ENCODE results near the gene DHX32.
"Not testable (repeated sequence)": the region's sequence is repeated elsewhere in the genome, so short reads cannot be mapped to it uniquely, and the experiment has no call there.

DHX32 gene

GRCh38 chr10:125911990-125912389 is 30.9 kb upstream of the DHX32 start:
- Histone ChIP-seq H3K27ac (ENCODE audit: low read depth, low read length) (no peak overlapping the region), H4K8ac (ENCODE audit: low read depth, low read length) (no peak overlapping the region), H3K9ac (ENCODE audit: low read length) (no peak overlapping the region), H3K23ac (ENCODE audit: low read length) (no peak overlapping the region), H3K79me2 (ENCODE audit: control insufficient read depth, insufficient read depth, low read length) (no peaks in the 10 kb centered on the region), H2AK5ac (ENCODE audit: low read length) (no peak overlapping the region), H3K79me1 (ENCODE audit: low read length) (no peaks in the 10 kb centered on the region), H3K4me1 (ENCODE audit: control insufficient read depth, low read depth, low read length) (no peaks in the 10 kb centered on the region), H3K4me3 (ENCODE audit: low read length) (no peak overlapping the region), H3K56ac (ENCODE audit: low read length) (no peak overlapping the region), H2BK5ac (ENCODE audit: low read length) (no peak overlapping the region), H2BK120ac (ENCODE audit: low read depth, low read length) (no peak overlapping the region), H3K18ac (ENCODE audit: low read length) (no peak overlapping the region), H4K5ac (ENCODE audit: low read length) (no peak overlapping the region), H3K4ac (ENCODE audit: low read depth, low read length) (no peak overlapping the region), H3K36me3 (ENCODE audit: control insufficient read depth, insufficient read depth, low read length) (no peaks in the 10 kb centered on the region), H3K4me2 (ENCODE audit: low read length) (no peak overlapping the region), H3K27me3 (ENCODE audit: insufficient read depth, low read length, poor library complexity) (no peaks in the 10 kb centered on the region), H2BK15ac (replicated peaks; ENCODE audit: low read depth) (no peak overlapping the region)
- WGBS (ENCODE audit: extremely low coverage, insufficient coverage, low lambda C conversion rate) = no CpG with 5 or more reads among the region's 4 CpGs
- DNase-seq = no peak

- Histone ChIP-seq H2AK5ac (ENCODE audit: low read length) (no peak overlapping the region), H3K56ac (ENCODE audit: low read length) (no peak overlapping the region), H3K27ac (ENCODE audit: low read depth, low read length) (no peak overlapping the region), H3K9ac (ENCODE audit: low read length) (no peak overlapping the region), H3K23ac (ENCODE audit: low read length) (no peak overlapping the region), H2BK15ac (replicated peaks; ENCODE audit: low read depth) (no peak overlapping the region), H3K4ac (ENCODE audit: low read depth, low read length) (no peak overlapping the region), H3K79me1 (ENCODE audit: low read length) (no peaks in the 10 kb centered on the region), H3K36me3 (ENCODE audit: control insufficient read depth, insufficient read depth, low read length) (no peaks in the 10 kb centered on the region), H2BK5ac (ENCODE audit: low read length) (no peak overlapping the region), H3K27me3 (ENCODE audit: insufficient read depth, low read length, poor library complexity) (no peaks in the 10 kb centered on the region), H3K4me2 (ENCODE audit: low read length) (no peak overlapping the region), H3K4me1 (ENCODE audit: control insufficient read depth, low read depth, low read length) (no peaks in the 10 kb centered on the region), H4K5ac (ENCODE audit: low read length) (no peak overlapping the region), H3K79me2 (ENCODE audit: control insufficient read depth, insufficient read depth, low read length) (no peaks in the 10 kb centered on the region), H3K4me3 (ENCODE audit: low read length) (no peak overlapping the region), H4K8ac (ENCODE audit: low read depth, low read length) (no peak overlapping the region), H2BK120ac (ENCODE audit: low read depth, low read length) (no peak overlapping the region), H3K18ac (ENCODE audit: low read length) (no peak overlapping the region)
- no CpG with 5 or more reads among the region's 10 CpGs for WGBS (ENCODE audit: extremely low coverage, insufficient coverage, low lambda C conversion rate)
- DNase-seq = no peak
These were observed 30.1 kb upstream of the DHX32 start for GRCh38 chr10:125911145-125911544.

- H2AK5ac ChIP-seq (ENCODE audit: low read length); H3K79me1 ChIP-seq (ENCODE audit: low read length); H3K79me2 ChIP-seq (ENCODE audit: control insufficient read depth, insufficient read depth, low read length); H2BK5ac ChIP-seq (ENCODE audit: low read length); H3K4me3 ChIP-seq (ENCODE audit: low read length); H3K36me3 ChIP-seq (ENCODE audit: control insufficient read depth, insufficient read depth, low read length); H4K5ac ChIP-seq (ENCODE audit: low read length); H3K18ac ChIP-seq (ENCODE audit: low read length); DNase-seq; H3K23ac ChIP-seq (ENCODE audit: low read length); H3K27me3 ChIP-seq (ENCODE audit: insufficient read depth, low read length, poor library complexity); H3K56ac ChIP-seq (ENCODE audit: low read length); H3K4me1 ChIP-seq (ENCODE audit: control insufficient read depth, low read depth, low read length); H2BK120ac ChIP-seq (ENCODE audit: low read depth, low read length); H3K4ac ChIP-seq (ENCODE audit: low read depth, low read length); H3K9ac ChIP-seq (ENCODE audit: low read length); H3K4me2 ChIP-seq (ENCODE audit: low read length); H4K8ac ChIP-seq (ENCODE audit: low read depth, low read length); H3K27ac ChIP-seq (ENCODE audit: low read depth, low read length); H2BK15ac ChIP-seq (replicated peaks; ENCODE audit: low read depth): not testable (repeated sequence)
- WGBS (ENCODE audit: extremely low coverage, insufficient coverage, low lambda C conversion rate) = no CpG with 5 or more reads among the region's 3 CpGs
These were observed 28.4 kb upstream of the DHX32 start for GRCh38 chr10:125909491-125909890.

- H2AK5ac ChIP-seq (ENCODE audit: low read length); H3K4ac ChIP-seq (ENCODE audit: low read depth, low read length); H3K27ac ChIP-seq (ENCODE audit: low read depth, low read length); H3K79me2 ChIP-seq (ENCODE audit: control insufficient read depth, insufficient read depth, low read length); H3K18ac ChIP-seq (ENCODE audit: low read length); H3K4me1 ChIP-seq (ENCODE audit: control insufficient read depth, low read depth, low read length); H2BK5ac ChIP-seq (ENCODE audit: low read length); H3K36me3 ChIP-seq (ENCODE audit: control insufficient read depth, insufficient read depth, low read length); H3K4me2 ChIP-seq (ENCODE audit: low read length); H3K27me3 ChIP-seq (ENCODE audit: insufficient read depth, low read length, poor library complexity); H4K8ac ChIP-seq (ENCODE audit: low read depth, low read length); H3K9ac ChIP-seq (ENCODE audit: low read length); H3K23ac ChIP-seq (ENCODE audit: low read length); H3K79me1 ChIP-seq (ENCODE audit: low read length); DNase-seq; H3K4me3 ChIP-seq (ENCODE audit: low read length); H2BK15ac ChIP-seq (replicated peaks; ENCODE audit: low read depth); H2BK120ac ChIP-seq (ENCODE audit: low read depth, low read length); H3K56ac ChIP-seq (ENCODE audit: low read length); H4K5ac ChIP-seq (ENCODE audit: low read length): not testable (repeated sequence)
- no CpG with 5 or more reads among the region's 2 CpGs for WGBS (ENCODE audit: extremely low coverage, insufficient coverage, low lambda C conversion rate)
These were observed 27.7 kb upstream of the DHX32 start for GRCh38 chr10:125908813-125909212.

GRCh38 chr10:125907598-125907997 is 26.5 kb upstream of the DHX32 start:
- not testable (repeated sequence) for H3K4me3 ChIP-seq (ENCODE audit: low read length); H3K36me3 ChIP-seq (ENCODE audit: control insufficient read depth, insufficient read depth, low read length); H3K79me1 ChIP-seq (ENCODE audit: low read length); H3K4me1 ChIP-seq (ENCODE audit: control insufficient read depth, low read depth, low read length); H3K79me2 ChIP-seq (ENCODE audit: control insufficient read depth, insufficient read depth, low read length); H2BK120ac ChIP-seq (ENCODE audit: low read depth, low read length); H2BK5ac ChIP-seq (ENCODE audit: low read length); H2BK15ac ChIP-seq (replicated peaks; ENCODE audit: low read depth); H3K4ac ChIP-seq (ENCODE audit: low read depth, low read length); H3K18ac ChIP-seq (ENCODE audit: low read length); H2AK5ac ChIP-seq (ENCODE audit: low read length); H3K23ac ChIP-seq (ENCODE audit: low read length); H3K27me3 ChIP-seq (ENCODE audit: insufficient read depth, low read length, poor library complexity); H3K9ac ChIP-seq (ENCODE audit: low read length); H4K5ac ChIP-seq (ENCODE audit: low read length); H3K27ac ChIP-seq (ENCODE audit: low read depth, low read length); DNase-seq; H3K56ac ChIP-seq (ENCODE audit: low read length); H4K8ac ChIP-seq (ENCODE audit: low read depth, low read length); H3K4me2 ChIP-seq (ENCODE audit: low read length)
- no CpG with 5 or more reads among the region's 2 CpGs for WGBS (ENCODE audit: extremely low coverage, insufficient coverage, low lambda C conversion rate)

GRCh38 chr10:125905069-125905994 is 24.2 kb upstream of the DHX32 start:
- H3K4me2 ChIP-seq (ENCODE audit: low read length); H2BK5ac ChIP-seq (ENCODE audit: low read length); H2BK15ac ChIP-seq (replicated peaks; ENCODE audit: low read depth); H2BK120ac ChIP-seq (ENCODE audit: low read depth, low read length); H3K79me1 ChIP-seq (ENCODE audit: low read length); H3K56ac ChIP-seq (ENCODE audit: low read length); H4K8ac ChIP-seq (ENCODE audit: low read depth, low read length); H3K9ac ChIP-seq (ENCODE audit: low read length); H3K4me1 ChIP-seq (ENCODE audit: control insufficient read depth, low read depth, low read length); H3K4me3 ChIP-seq (ENCODE audit: low read length); H3K23ac ChIP-seq (ENCODE audit: low read length); H3K27me3 ChIP-seq (ENCODE audit: insufficient read depth, low read length, poor library complexity); H4K5ac ChIP-seq (ENCODE audit: low read length); H3K79me2 ChIP-seq (ENCODE audit: control insufficient read depth, insufficient read depth, low read length); H3K4ac ChIP-seq (ENCODE audit: low read depth, low read length); H2AK5ac ChIP-seq (ENCODE audit: low read length); DNase-seq; H3K27ac ChIP-seq (ENCODE audit: low read depth, low read length); H3K18ac ChIP-seq (ENCODE audit: low read length); H3K36me3 ChIP-seq (ENCODE audit: control insufficient read depth, insufficient read depth, low read length): not testable (repeated sequence)
- WGBS (ENCODE audit: extremely low coverage, insufficient coverage, low lambda C conversion rate) = no CpG with 5 or more reads among the region's 5 CpGs
